ENCODE measurements around the gene KLC3.

KLC3 gene

DNA sequence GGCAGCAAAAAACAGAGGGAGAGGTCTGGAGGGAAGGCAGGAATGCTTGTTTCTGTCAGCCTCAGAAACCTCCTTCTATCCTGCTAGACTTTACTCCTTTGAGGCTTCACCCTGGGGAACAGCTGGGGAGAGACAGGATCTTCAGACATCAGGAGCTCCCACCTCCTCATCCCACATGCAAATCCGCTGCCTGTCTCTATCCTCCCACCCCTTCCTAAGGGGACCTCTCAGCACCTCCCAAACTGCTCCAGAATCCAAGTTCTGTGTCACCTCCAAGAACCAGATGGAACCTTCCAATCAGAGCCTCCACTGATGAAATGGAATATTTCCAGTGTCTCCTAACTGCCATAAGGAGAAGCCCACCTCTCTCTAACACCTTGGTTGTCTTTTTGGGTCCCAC, 39.6 kb downstream of the KLC3 start:
- FAIRE-seq: no peak

DNA sequence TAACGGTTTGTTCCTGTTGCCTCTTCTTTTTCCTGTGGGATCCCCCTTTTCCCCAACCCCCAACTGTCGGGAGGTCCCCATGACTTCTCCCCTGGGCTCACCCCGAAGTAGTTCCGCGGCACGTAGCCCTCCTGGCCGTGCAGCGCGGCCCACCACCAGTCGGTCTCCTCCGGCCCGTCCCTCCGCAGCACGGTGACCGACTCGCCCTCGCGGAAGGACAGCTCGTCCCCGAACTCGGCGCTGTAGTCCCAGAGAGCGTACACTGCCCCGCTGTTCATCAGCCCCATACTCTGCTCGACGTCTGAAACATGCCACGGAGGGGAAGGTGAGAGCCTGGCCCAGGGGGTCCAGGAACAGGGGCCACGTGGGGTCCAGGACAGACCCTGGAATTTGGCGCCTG, 41.9 kb downstream of the KLC3 start:
- no peak for FAIRE-seq

DNA sequence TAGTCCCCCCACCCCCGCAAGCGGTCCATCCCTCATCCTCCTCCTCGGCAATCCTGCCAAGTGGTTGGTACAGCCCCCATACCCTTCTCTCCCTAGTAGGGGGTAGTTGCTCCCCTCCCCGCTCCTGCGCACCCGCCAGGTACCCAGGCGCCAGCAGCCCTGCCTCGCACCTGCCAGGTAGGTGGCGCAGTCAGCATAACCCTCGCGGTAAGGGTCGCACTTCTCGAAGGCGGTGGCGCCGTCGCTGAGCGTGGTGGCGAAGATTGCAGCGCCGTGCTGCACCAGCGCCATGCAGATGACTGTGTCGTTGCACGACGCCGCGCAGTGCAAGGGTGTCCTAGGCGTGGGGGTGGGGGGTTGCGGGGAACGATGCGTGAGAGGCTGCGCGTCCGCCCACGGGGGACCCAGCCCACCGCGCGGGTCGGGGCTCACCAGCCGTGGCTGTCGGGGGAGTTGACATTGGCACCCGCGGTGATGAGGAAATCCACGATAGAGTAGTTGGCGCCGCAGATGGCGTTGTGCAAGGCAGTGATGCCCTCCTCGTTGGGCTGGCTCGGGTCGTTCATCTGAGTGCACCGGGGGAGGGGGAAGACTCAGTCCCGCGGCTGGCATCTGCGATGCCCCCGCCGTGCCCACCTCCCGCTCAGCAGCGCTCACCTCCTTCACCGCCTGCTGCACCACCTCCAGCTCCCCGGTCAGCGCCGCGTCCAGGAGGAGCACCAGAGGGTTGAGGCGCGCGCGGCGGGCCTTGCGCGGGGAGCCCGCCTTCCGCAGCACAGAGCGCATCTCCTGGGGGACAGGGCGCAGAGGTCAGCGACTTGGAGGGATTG, 45.1 kb downstream of the KLC3 start:
- FAIRE-seq: no peak

DNA sequence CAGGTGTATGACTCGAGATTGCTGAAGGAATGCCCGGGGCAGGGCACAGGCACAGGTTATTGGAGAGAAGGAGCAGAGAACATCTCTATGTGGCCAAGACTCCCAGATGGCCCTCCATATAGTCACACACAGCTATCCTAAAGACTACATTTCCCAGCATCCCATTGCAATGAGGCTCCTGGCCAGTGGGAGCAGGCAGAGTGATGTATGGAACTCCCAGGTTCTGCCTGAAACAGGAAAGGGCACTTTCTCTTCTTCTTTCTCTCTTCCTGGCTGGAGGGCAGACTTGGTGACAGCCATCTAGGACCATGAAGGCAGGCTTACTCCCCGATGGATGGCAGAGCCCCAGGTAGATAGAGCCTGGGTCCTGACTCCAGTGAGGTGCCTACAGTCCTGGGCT, 50.8 kb downstream of the KLC3 start:
- peak; percentile 84 for FAIRE-seq

DNA sequence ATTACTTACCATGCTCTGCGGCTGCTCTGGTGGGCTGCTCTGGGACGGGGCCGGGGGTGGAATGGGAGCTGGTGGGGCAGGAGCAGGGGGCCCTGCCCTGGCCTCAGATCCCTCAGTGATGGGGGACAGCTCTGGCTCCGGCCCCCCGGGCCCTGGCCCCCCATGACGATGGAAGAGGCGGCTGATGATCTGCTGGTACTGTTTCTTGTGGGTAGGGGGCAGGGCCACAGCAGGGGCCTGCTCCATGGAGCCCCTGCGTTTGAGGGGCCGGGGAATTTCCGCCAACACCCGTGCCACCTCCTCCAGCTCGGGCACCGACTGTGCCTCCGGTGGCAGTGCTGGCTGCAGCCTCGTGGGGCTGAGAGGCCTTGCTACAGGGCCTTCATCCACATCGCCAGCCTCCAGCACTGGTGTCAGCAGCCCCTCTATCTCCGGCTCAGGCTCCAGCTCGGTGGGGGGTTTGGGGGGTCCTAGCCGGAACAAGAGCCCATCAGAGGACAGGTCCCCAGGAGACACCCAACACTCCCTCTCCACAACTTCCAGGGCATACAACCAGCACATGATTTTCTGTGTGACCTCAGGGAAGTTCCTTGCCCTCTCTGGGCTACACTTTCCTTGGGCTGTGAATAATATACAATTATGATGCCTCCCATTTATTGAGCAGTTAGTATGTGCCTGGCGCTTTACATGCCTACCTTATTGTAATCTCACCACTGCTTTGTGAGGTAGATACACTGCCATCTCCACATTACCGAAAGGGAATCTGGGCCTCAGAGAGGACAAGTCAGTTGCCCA, 51.5 kb downstream of the KLC3 start:
- no peak for FAIRE-seq

DNA sequence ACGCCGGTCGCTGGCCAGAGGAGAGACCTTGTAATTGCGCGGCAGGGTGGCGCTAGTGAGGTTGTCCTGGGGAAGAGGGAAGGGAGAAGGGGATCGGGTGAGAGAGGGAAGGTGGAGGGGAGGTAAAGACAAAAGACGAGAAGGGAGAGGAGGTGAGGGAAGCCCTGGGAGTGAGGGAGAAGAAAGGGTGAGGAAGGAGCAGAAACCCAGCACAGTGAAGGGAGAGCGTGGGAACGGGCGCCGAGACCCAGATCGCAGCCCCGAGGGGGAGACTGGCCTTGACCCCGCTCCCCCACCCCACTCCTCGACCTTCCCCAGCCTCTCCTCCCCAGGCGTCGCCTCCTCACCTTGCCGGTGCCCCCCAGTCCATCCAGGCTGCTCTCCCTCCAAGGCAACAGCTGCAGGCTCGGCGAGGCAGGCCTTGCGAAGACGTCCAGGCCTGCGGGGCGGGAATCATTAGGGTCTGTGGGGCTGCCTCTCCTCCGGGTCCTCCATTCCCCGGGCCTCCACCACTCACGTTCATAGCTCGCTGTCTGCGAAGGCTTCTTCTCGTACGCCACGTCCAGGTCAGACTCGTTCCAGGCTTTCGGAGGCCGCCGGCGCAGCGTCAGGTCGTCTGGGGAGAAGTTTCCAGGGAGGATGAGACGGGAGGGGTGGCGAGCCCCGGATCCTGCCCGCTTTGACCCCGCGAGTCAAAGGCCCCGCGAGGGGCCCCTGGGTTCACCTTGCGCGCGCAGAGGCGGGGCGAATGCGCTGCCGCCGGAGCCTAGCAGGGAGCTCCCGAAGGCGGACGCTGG, 55.5 kb downstream of the KLC3 start:
- no peak for FAIRE-seq

DNA sequence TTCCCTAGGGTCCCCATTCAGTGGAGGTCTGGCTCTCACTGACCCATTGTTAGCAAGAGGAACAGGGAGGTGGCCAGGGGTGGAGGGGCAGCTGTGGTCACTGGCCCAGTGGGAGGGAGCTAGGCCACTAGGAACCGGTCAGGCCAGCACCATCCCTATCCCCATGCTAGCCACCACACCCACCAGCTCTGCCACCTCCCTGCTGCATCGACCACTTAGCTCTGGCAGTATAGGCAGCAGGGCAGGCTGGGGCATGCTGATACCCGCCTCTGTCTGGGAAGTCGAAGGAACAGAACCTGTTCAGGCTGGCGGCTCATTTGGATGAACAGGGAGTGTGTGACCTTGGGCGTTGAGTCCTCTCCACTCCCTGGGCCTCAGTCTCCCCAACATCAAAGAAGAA, 59.6 kb downstream of the KLC3 start:
- no peak for FAIRE-seq

Measured in G401.6 (cell line).